HG03039 (cell line): ENCODE data around the gene EPHB4.

Source experiments
- ATAC-seq: cut with Tn5 transposase; IDR thresholded peaks from one replicate; pipeline ENCODE4 v1.9.1; 2021; ENCODE audit warnings: mild to moderate bottlenecking, moderate library complexity; ENCODE audit not compliant: unreplicated experiment

Gene EPHB4

GRCh38 chr7:100827330-100828226 is at the start of gene EPHB4:
Gene EPHB4 (minus strand): TSS chr7:100827523. CDS start chr7:100827030, 493 bp downstream.
- ATAC-seq, result no peak

DNA sequence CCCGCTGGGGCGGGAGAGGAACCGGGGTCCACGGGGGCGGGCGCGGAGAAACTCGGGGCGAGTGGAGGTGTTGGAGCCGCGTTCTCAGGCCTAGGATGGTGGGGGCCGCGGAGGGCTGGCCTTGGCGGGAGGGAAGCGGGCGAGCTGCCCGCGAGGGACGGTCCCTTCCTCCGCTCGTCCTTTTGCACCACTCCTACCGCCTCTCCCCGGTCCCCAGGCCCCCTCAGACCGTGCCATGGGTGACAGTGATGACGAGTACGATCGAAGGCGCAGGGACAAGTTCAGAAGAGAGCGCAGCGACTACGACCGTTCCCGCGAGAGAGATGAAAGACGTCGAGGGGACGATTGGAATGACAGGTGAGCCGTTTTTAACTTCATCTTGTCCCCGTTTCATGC is 48.0 kb upstream of the EPHB4 start:
- peak; percentile 23 for ATAC-seq

DNA sequence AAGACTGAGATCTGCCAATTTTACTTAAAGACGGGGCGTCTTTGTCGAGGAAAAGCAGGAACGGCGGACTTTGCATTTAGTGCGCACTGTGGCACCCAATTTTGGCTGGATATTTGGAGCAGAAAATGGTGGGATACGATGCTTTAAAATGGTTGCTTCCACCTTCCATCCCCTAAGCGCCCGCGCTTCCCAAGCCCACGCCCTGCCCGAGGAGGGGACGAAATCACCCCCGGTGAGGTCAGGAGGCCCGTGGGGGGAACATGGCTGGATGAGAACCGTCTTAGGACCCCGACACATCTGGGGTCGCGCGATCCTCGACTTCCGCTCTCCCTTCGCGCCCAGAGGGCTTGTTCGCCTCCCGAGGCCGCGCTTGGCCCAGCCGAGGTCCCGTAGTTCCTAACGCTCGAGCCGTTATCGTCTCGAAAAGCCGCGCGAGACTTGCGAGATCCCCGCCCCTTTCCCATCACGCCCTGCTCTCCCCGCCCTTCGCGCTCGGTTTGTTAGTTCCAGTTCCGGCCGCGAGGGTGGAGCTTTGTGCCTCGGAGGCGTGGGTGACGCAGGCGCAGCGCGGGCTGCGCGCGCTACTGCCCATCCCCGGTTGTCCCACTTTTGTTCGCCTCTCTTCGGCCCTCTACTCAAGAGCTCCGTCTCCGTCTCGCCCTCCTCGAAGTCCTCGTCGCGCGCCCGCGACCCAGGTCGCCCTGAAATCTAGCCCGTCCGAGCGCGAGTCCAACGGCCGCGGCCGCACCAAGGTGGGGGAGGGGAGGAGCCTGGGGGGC is 47.4 kb upstream of the EPHB4 start, which contains the start of gene SRRT:
TSS of gene SRRT (plus strand) at position 527 of the 779 bp plus-strand sequence. CDS start 488 bp downstream, outside the sequence.
- ATAC-seq, result peak; percentile 75

DNA sequence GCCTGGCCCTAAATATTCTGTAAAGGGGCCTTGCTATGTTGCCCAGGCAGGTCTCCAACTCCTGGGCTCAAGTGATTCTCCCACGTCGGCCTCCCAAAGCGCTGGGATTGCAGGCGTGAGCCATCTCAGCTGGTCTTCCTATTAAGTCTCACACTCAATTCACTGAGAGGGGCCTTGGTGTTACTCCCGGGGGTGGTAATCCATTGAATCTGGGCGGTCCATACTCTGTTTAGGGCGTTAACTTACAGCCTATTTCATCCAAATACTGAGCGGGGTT is 46.9 kb upstream of the EPHB4 start:
- ATAC-seq, result no peak

- no peak for ATAC-seq
Measured at GRCh38 chr7:100873599-100874299, 46.4 kb upstream of the EPHB4 start.

DNA sequence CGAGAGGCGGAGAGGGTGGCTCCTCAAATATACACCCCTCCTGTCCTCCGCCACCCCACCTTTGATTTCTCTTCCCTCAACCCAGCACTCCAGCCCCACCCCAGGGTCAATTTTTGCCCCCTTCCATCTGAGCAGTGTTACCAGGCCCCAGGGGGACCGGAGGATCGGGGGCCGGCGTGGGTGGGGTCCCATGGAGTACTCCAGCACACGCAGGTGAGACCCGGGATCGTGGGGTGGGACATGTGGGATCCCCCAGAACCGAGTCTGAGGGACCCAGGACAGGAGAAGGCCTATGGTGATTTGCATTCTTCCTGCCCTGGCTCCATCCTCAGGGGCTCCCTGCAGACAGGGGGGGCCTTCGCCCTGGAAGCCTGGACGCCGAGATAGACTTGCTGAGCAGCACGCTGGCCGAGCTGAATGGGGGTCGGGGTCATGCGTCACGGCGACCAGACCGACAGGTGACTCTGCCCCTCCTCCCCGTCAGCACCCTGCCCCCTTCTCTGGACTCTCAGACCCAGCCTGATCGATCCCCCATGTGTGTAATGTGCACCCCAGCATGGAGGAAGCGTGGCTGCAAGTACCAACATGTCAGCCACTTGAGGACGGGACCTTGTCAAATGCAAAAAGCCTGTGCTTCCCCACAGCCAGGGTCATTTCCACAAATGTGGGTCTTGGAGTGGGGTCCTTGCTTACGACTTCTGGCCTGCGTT is 40.6 kb upstream of the EPHB4 start:
- no peak for ATAC-seq

- ATAC-seq, result no peak
Measured at GRCh38 chr7:100867040-100867775, 39.9 kb upstream of the EPHB4 start, which contains the start of gene TRIP6. Gene TRIP6 (plus strand): TSS chr7:100867387. CDS start chr7:100867498, 111 bp downstream.

DNA sequence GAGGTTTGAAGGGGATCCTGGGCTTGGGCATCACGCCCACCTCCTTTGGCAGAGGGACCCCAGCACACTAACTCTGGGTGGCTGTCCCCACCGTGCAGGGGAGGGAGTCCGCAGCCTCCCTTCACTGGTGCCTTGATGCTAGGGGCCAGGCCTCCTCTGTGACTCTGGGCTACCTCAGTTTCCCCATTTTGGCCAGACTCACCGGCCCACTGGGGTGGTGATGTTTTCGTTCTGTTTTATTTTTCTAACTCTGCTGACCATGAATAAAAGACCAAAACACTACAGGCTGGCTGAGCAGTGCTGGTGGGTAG is 39.4 kb upstream of the EPHB4 start:
- ATAC-seq, result no peak

- no peak for ATAC-seq
Measured at GRCh38 chr7:100865938-100866728, 38.8 kb upstream of the EPHB4 start.

DNA sequence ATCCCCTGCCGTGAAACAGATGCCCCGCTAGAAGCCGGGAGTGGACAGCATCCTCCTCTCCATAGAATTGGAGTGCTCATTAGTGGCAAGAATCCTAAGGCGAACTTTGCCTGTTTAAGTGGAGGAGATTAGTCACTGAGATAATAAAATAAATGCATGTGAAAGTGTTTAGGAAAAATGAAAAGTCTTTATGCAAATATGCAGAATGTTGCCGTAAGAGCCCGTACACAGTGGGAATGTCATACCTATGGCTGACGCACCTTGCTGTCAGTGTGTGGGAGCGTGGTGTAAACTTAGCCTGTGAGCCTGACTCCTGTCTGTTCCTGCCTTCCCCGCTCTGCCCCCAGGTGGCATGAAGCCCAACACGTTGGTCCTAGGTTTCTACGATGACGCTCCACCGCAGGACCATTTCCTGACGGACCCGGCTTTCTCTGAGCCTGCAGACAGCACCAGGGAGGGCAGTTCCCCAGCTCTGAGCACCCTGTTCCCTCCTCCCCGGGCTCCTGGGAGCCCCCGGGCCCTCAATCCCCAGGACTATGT is 38.1 kb upstream of the EPHB4 start:
- ATAC-seq, result no peak

DNA sequence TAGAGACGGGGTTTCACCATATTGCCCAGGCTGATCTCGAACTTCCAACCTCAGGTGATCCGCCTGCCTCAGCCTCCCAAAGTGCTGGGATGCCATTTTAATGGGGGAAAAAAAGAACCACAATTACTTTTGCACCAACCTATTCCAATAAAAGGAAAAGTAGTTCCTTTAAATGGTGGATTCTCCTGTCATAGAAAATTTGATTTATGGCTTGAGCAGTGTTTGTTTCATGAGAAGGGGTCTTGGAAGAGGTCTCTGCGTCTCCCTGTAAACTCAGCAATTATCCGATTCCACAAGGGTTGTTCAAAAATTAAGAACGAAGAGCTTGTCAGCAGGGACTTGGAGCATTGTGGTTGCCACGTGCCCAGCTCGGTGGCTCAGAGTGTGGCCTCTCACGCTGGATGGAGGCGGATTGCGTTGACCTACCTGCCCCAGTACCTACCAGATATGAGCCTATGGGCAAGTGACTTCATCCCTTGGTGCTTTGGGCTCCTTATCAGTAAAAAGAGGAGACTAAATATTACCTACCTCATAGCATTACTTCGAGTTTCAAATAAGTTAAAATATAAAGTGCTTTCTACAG is 37.0 kb upstream of the EPHB4 start:
- ATAC-seq, result no peak

DNA sequence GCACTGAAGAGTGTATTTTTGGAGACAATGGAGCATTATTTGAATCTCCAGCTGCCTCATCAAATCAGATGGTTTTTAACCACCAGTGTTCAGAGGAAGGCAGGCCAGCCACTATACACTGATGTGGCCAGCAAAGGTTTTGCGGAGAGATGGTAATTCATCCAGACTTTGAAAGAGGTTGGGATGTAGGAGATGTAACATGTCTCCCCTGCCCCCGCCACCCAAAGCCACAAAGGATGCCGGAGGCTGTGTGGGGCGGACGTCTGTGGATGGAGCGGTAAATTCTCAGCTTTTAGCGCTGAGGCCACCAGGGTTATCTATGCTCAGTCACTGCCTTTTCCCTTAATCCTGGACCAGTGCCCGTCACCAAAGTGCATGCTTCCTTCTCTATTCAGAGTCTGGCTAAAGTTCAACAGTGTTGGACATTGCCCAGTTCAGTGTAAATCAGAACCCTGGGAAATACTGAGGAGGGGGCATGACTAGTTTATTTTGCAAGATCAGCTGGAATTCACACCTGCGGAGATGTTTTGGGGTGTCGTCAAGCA is 36.2 kb upstream of the EPHB4 start:
- ATAC-seq, result no peak

GRCh38 chr7:100861616-100861985 is 34.3 kb upstream of the EPHB4 start:
- ATAC-seq, result no peak

GRCh38 chr7:100860702-100861615 is 33.6 kb upstream of the EPHB4 start:
- ATAC-seq, result no peak

DNA sequence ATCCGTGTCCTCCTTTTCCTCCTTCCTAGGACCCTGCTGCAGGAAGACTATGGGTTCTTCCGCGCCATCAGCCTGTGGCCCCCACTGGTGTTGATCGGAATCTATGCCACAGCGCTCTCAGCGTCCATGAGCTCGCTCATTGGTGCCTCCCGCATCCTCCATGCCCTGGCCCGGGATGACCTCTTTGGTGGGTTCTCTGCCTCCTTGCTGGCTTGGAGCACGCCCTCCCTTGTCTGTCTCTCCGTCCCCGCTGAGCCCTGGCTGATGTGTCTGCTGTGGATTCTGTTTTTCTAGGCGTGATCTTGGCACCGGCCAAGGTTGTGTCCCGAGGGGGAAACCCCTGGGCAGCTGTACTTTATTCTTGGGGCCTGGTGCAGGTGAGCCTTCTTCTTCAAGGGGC is 32.5 kb upstream of the EPHB4 start:
- no peak for ATAC-seq

DNA sequence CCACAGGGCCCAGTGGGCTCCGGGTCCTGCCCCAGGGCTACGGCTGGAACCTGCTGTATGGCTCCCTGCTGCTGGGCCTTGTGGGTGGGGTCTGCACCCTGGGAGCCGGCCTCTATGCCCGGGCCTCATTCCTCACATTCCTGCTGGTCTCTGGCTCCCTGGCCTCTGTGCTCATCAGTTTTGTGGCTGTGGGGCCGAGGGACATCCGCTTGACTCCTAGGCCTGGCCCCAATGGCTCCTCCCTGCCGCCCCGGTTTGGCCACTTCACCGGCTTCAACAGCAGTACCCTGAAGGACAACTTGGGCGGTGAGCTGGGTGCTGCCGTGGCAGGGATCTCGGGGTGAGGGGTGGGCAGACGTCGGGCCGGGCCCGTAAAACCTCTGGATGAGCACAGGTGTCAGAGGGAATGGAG is 29.6 kb upstream of the EPHB4 start:
- ATAC-seq, result no peak

GRCh38 chr7:100855515-100855914 is 28.2 kb upstream of the EPHB4 start:
- no peak for ATAC-seq
